Measurements from ENCODE around the gene ARAP3.
A peak's percentile ranks its signal among the peaks of the same experiment; 100 is the strongest.

The ARAP3 gene

DNA sequence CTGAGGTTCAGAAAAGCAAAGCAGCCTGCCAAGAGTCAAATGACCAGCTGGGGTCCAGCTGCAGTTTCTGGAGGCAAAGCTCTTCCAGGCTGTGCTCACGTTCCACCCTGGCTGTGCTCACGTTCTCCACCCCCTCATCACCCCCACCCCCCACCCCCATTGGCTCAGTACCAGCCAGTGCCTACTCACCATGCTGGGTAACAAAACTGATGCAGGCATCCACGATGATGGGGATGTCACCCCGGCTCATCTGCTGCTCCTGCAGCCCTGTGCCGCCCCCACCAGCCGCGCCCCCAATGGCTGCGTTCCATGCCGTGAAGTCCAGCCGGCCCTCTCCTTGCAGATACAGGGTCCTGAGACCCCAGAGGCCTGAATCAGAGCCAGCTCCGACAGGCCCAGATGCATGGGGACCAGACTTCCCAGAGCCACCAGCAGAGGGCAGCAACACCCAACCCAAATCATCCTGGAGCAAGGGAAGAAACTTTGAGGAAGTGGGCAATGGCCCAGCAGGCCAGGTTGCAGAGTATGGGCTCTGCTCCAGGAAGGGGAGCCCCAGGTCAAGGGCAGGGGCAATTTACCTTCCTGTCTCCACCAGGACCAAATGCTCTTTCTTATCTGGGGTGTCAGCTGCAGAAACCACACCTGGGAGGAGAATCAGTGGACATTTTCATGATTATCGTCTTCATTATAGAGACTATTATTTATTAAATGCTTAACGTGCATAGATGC lies 17.1 kb downstream of the ARAP3 start:
- Mint-ChIP-seq H3K36me3 (ENCODE audit: low read depth) (no peaks in the 10 kb centered on the region), H3K9me3 (no peaks in the 10 kb centered on the region), H3K27ac (no peak overlapping the region), H3K4me3 (no peak overlapping the region), H3K4me1 (peaks cover 5% of the 10 kb centered on the region), H3K27me3 (ENCODE audit: low read depth, poor library complexity) (peaks cover 3% of the 10 kb centered on the region)
- peak; percentile 89 for TF ChIP-seq CTCF (IDR thresholded peaks at IDR 0.05)
- DNase-seq: peak; percentile 86

DNA sequence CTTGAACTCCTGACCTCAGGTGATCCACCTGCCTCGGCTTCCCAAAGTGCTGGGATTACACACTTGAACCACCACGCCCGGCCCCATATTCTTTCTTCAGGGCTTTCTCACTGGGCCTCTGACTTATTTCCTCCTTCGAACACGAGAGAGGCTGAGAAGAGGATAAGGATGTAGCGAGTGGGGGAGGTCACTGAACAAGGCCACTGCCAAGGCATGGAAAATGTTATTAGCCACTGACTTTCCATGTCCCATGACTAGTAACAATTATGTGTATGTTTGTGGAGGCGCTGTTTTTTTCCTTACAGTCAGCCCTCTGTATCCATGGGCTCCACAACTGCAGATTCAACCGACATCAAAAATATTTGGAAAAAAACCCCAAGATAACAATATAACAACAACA lies 18.5 kb downstream of the ARAP3 start:
- Mint-ChIP-seq H3K4me1 (peaks cover 2% of the 10 kb centered on the region), H3K4me3 (no peak overlapping the region), H3K9me3 (no peaks in the 10 kb centered on the region), H3K27ac (no peak overlapping the region), H3K36me3 (ENCODE audit: low read depth) (no peaks in the 10 kb centered on the region), H3K27me3 (ENCODE audit: low read depth, poor library complexity) (peaks cover 4% of the 10 kb centered on the region)
- DNase-seq: no peak
- no peak for TF ChIP-seq CTCF (IDR thresholded peaks at IDR 0.05)

GRCh38 chr5:141662028-141662427 lies 20.0 kb downstream of the ARAP3 start:
- no peaks in the 10 kb centered on the region for H3K36me3 Mint-ChIP-seq (ENCODE audit: low read depth)
- DNase-seq: no peak
- H3K4me3 Mint-ChIP-seq: no peak overlapping the region
- peaks cover 4% of the 10 kb centered on the region for H3K27me3 Mint-ChIP-seq (ENCODE audit: low read depth, poor library complexity)
- no peaks in the 10 kb centered on the region for H3K9me3 Mint-ChIP-seq
- H3K4me1 Mint-ChIP-seq: no peaks in the 10 kb centered on the region
- TF ChIP-seq CTCF (IDR thresholded peaks at IDR 0.05): no peak
- no peak overlapping the region for H3K27ac Mint-ChIP-seq

- Mint-ChIP-seq H3K27ac (no peak overlapping the region), H3K4me3 (no peak overlapping the region), H3K27me3 (ENCODE audit: low read depth, poor library complexity) (peaks cover 10% of the 10 kb centered on the region), H3K9me3 (no peaks in the 10 kb centered on the region), H3K36me3 (ENCODE audit: low read depth) (no peaks in the 10 kb centered on the region), H3K4me1 (no peaks in the 10 kb centered on the region)
- no peak for DNase-seq
- TF ChIP-seq CTCF (IDR thresholded peaks at IDR 0.05): no peak
Measured at GRCh38 chr5:141657937-141658545, 24.0 kb downstream of the ARAP3 start.

DNA sequence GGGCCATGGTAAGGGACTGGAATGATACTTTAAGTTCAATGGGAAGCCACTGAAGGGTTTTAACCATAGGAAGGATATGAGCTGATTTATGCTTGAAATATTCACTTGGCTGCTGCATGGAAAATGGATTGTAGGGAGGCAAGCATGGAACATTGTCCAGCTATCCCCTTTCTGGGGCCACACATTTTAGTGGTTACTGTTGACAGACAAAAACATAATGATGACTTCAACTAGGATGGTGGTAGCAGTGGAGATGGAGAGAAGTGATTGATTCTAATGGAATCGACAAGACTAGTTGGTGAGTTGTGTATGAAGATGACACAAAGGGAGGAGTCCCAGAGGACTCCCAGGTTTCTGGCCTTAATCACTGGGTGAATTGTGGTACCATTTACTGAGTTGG lies 24.6 kb downstream of the ARAP3 start:
- H3K27ac Mint-ChIP-seq: no peak overlapping the region
- H3K4me3 Mint-ChIP-seq: no peak overlapping the region
- H3K36me3 Mint-ChIP-seq (ENCODE audit: low read depth): no peaks in the 10 kb centered on the region
- H3K27me3 Mint-ChIP-seq (ENCODE audit: low read depth, poor library complexity): peaks cover 17% of the 10 kb centered on the region
- DNase-seq: no peak
- no peak for TF ChIP-seq CTCF (IDR thresholded peaks at IDR 0.05)
- H3K9me3 Mint-ChIP-seq: no peaks in the 10 kb centered on the region
- peaks cover 4% of the 10 kb centered on the region for H3K4me1 Mint-ChIP-seq

DNA sequence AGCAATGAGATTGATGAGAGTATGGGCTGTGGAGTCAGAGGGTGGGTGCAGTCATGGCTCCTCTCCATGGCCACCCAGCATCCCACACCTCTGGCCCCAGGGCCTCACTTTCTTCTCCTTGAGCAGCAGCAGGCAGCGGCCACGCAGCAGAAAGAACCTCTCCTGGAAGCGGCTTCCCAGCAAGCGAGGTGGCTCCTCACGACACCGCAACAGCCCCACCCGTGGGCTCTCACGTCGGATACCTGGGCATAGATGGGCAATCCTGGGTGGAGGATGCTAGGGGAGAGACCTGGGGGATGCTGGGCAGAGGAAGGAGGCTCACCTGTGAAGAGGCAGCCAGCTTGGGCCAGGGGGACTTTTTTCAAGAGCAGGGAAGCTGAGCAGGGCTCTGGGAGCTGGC lies 25.6 kb downstream of the ARAP3 start:
- Mint-ChIP-seq H3K9me3 (no peaks in the 10 kb centered on the region), H3K4me3 (no peak overlapping the region), H3K4me1 (peaks cover 10% of the 10 kb centered on the region), H3K36me3 (ENCODE audit: low read depth) (no peaks in the 10 kb centered on the region), H3K27ac (no peak overlapping the region), H3K27me3 (ENCODE audit: low read depth, poor library complexity) (peaks cover 21% of the 10 kb centered on the region)
- no peak for DNase-seq
- TF ChIP-seq CTCF (IDR thresholded peaks at IDR 0.05): no peak
